GM10266 (cell line): Measurements from ENCODE around the gene HIF1AN.

Source experiments
- DNase-seq: peaks from one replicate; pipeline ENCODE4 v3.0.0; 2012; ENCODE audit errors: extremely low spot score
- TF ChIP-seq, protein P1 (sequence below): IDR thresholded peaks from 2 replicates; pipeline ENCODE4 v1.5.1; 2012; ENCODE audit warnings: mild to moderate bottlenecking, low read depth; ENCODE audit not compliant: control insufficient read depth, insufficient read depth; ENCODE audit errors: missing control alignments

The HIF1AN gene

DNA sequence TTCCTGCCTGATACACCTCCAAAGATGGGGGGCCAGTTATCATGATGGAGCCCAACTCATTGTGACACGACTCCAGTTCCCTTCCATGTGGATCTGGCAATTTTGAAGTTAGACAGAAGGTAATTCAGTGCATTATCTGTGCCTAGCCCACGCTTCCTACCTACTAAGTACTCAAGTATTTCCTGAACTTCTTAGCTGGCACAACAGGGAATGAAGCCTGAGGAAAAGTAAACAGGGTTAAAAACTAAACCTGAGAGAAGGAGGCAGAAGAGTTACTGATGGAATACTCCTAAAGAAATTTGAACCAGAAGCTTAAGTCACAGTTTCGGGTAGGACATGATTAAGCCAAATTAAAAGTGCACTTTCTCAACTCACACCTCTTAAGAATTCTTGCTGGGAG is 14.9 kb upstream of the HIF1AN start:
- DNase-seq, result no peak
- TF ChIP-seq, protein P1, sequence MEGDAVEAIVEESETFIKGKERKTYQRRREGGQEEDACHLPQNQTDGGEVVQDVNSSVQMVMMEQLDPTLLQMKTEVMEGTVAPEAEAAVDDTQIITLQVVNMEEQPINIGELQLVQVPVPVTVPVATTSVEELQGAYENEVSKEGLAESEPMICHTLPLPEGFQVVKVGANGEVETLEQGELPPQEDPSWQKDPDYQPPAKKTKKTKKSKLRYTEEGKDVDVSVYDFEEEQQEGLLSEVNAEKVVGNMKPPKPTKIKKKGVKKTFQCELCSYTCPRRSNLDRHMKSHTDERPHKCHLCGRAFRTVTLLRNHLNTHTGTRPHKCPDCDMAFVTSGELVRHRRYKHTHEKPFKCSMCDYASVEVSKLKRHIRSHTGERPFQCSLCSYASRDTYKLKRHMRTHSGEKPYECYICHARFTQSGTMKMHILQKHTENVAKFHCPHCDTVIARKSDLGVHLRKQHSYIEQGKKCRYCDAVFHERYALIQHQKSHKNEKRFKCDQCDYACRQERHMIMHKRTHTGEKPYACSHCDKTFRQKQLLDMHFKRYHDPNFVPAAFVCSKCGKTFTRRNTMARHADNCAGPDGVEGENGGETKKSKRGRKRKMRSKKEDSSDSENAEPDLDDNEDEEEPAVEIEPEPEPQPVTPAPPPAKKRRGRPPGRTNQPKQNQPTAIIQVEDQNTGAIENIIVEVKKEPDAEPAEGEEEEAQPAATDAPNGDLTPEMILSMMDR, result no peak

DNA sequence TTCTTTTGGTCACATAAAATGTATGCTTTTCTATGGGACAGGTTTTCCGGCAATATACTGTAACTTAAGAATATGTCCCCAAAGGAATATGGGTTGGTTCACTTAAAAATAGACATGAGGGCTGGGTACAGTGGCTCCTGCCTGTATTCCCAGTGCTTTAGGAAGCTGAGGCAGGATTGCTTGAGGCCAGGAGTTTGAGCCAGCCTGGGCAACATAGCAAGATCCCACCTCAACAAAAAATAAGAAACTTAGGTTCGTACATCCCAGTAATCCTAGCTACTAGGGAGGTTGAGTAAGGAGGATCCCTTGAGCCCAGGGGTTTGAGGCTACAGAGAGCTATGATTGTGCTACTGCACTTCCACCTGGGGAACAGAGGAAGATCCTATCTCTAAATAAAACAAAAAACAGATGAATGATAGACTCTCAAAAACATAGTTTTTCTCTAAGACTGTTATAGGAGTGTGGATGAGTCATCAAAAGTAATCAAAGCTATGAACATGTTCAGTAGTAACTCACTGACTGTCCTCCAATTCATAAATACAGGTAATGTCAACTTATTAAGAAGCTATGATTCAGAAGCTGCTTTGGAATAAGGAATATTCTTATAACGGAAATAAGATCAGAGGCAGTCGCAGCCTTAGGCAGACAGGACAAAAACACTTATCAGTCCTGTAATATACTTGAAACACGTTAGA is 13.5 kb upstream of the HIF1AN start:
- DNase-seq, result no peak
- TF ChIP-seq, protein P1, result no peak

DNA sequence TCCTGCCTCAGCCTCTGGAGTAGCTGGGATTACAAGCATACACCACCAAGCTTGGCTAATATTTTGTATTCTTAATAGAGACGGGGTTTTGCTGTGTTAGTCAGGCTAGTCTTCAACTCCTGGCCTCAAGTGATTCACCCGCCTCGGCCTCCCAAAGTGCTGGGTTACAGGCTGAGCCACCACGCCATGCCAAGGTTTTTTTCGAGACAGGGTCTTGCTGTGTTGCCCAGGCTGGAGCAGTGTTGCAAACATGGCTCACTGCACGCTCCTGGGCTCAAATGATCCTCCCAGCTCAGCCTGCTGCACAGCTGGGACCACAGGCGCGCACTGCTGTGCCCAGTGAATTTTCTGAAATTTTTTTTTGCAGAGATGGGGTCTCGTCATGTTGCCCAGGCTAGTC is 12.8 kb upstream of the HIF1AN start:
- DNase-seq, result no peak
- TF ChIP-seq, protein P1, result no peak

DNA sequence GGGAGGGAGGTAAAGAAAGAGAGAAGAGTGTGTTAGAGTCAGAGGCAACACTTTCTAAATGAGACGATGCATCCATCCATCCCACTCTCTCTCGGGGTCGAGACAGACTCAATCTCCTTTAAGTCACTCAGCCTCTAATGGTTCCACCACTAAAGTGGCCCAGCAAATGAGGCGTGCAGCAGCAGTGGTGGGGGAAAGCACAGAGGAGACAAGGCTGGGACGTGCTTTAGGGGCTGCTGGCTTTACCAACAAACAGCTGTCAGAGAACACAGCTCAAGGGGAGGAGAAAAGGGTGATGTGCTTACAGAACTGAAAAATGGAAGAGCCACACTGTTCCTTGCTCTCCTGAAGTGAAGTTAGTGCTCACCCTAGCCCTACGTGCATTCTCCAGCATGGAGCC is 11.5 kb upstream of the HIF1AN start:
- DNase-seq, result no peak
- TF ChIP-seq, protein P1, result no peak

DNA sequence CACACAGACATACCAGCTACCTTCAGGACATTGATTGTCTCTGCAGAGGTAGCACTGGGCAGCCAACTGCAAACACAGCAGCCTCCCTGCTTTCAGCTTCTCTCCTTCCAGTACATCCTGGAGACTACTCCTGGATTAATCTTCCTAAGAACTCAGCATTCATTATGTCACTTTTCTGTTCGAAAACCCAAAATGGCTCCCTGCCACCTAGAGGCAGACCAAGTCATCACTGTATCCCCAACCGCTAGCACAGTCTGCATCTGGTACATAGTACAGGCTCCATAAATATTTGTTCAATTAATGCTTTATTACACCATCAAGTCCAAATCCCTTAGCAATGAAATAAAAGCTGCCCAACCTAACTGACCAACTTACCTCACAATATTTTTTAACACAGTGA is 11.1 kb upstream of the HIF1AN start:
- TF ChIP-seq, protein P1, result no peak
- no peak for DNase-seq

DNA sequence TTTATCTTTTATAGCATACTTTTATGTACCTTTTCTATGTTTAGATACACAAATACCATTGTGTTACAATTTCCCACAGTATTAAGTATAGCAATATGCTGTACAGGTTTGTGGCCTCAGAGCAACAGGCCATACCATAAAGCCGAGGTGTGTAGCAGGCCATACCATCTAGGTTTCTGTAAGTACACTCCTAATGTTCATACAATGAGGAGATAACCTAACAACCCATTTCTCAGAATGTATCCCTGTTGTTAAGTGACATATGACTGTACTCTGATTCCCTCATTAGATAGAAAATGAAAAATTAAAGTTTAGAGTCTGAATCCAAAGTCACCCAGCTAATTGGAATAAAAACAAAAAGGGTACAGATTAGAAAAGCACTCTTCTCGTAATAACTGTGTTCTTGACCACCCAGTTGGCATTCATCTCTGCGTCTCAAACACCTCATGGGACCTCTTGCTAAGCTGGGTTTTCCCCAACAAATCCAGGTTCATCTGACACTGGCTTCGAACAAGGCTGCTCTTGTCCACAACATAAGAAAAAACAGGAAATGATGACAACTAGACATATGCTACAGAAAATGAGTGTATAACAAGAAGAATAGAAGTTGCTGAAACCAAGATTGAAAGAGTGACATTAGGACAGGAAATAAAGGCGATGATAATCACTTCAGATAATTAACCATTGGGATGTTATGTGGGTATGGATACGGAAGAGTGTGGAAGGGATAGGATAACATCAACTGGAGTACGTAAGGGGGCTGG is 7.4 kb upstream of the HIF1AN start:
- TF ChIP-seq, protein P1, result no peak
- no peak for DNase-seq

DNA sequence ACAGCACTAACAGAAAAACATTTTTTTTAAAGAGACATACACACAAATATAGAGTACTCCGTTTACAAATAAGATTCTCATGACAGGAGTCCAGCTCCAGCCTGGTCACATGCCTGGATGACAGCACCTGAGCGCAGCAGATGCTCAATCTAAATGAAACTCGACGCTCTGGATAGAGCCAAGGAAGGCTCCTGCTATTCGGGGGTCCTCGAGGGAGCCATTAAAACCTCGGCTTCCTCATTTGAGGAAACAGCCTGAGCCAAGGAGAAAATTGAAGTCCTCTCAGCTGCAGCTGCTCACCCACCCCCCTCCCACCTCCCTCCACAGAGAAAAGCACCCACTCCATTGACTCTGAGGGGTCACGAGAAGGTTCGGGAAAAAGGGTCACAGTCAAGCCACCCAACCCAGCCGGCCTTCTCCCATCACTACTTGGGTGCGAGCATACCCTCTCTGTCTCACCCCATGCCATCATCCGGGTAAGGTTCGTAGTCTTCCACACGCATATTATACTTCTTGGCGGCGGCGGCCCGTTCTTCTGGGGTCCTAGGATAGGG is 6.7 kb upstream of the HIF1AN start:
- DNase-seq, result no peak
- TF ChIP-seq, protein P1, result no peak
